NCI-H82 treated with DMSO at 0.1 percent for 48 hours (cell line): ENCODE measurements around the gene PREX1.

Experiments
- DNase-seq: peaks from one replicate; lab custom pipeline; 2025; ENCODE audit not compliant: unreplicated experiment; lab: John Stamatoyannopoulos, UW

PREX1 gene

DNA sequence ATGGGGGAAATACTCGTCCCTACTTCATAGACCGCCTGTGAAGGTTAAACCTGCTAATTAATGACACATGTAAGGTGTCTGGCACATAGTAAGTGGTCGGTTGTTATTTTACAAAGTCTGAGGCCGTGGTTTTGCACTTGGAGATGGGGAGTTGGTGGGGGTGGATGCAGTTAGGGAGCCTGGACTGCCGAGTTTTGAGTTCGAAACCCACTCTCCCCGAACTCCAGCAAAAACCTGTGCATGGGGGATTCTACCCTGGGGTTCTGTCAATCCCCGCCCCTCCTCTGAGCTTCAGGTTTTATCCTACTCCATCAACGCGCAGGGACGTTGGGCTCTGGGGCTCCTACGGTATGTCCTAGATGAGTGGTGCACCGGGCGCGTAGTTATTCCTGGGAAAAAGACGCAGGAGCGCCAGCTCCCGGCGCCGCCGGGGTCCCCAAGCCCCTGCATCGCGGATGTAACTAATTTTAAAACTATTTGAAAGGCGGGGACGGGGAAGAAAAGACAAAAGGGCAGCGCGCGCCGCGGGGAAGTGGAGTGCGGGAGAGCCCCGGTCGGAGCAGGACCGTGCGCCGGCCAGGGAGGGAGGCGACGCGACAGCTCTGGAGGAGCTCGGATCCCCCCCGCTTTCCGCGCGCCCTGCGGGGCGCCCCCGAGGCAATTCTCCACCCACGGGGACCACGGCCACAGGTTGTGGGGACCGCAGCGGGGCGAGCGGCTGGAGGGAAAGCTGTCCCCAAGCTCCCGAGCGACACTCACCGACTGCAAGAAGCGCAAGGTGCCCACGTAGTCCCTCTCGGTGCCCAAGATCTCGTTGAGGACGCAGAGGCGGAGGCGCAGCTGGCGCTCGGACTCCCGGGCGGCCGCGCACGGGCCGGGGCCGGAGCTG, 672 bp downstream of the PREX1 start:
- DNase-seq: no peak

GRCh38 chr20:48826480-48826879, 1.3 kb downstream of the PREX1 start:
- peak; percentile 55 for DNase-seq

GRCh38 chr20:48826069-48826468, 1.7 kb downstream of the PREX1 start:
- DNase-seq: peak; percentile 84

DNA sequence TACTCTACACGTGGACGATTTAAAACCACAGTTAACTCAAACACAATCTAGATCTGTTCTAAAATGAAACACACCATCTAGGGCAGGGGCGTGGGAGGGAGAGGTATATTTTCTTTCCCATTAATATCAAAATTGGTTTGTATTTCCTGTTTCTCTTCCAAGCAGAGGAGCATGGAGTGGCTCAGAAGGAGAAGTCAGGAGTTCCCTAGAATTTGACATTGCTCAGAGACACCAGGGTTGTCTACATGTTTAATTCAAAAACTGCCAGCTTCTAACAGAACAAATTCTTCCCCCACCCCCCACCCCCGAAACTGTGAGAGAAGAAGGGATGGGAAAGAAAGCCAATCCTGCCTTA, 2.3 kb downstream of the PREX1 start:
- DNase-seq: no peak

DNA sequence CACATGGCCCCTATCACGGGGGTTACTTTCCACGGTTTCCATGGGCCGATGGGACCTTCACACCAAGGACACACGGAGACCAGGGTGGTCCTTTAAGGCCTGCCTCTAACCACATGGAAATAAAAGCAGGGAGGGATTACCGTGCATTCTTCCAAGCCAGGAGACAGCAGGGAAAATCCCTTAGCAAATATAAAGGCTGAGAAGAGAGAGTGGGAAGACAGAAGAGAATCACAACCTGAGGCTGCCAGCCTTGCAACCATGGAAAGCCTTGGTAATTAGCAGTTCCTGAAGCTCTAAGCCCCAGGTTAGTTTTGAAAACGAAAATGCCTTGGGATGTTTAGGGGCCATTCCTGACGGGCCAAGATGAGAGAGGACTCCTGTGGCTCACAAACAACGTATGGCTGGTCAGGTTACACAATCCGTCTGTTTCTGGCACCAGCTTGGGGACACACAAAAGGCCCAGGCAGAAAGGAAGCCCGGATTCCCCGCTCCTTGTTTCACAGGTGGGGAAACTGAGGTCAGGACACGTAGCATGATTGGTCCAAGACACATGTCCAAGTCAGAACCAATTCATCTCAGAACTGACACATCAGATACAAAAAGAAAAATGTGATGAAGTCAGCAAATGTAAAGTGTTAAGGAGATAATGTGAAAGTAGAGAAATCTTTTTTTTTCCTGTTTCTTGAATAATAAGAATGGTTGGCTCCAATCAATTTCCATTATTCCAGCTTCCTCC, 2.8 kb downstream of the PREX1 start:
- DNase-seq: peak; percentile 33

DNA sequence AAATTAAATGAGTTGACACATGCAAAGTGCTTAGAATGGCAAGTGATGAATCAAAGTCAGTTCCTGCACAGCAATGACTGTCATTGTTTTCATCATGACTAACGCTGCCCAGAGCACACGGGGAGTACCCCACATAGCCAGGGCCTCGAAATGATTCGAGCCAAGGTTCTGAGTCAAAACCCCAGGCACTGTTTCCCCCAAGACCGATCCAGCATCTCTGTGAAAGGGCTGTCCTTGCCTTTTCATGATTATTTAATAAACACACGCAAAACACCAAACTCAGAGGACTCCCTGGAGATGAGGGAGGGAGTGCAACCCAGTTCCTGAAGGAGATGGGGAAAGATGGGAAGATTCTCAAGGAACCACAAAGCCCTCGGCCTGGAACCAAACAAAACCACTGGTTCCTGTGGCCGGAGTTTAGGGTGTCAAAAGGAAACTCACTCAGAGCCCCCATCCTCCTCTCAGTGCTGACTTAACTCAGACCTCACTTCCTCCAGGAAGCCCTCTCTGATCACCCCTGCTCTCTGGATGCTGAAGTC, 3.8 kb downstream of the PREX1 start:
- DNase-seq: no peak

GRCh38 chr20:48823476-48823875, 4.3 kb downstream of the PREX1 start:
- no peak for DNase-seq

DNA sequence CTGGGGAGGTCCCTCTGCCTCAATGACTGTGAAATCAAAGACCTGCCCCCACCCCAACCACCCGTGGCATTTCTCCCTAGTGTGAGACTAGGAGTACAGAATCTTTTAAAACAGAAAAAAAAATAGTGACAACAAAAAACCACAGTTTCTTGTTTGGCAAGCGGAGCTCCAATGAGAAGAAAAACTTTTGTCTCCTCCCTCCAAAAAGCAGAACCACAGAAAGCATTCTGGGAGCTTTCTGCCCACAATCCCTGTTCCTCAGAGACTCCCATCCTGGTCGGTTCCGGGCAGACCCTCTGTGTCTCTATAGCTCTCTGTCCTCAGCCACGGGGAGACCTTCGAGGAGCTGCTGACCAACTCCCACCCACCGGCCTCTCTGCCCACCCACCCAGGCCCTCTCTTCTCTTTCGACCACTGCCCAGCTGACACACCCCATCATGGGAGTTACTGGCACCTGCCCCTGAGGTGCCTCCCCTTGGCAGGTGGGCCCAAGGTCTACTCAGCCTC, 4.9 kb downstream of the PREX1 start:
- DNase-seq: no peak

- DNase-seq: no peak
Observed at GRCh38 chr20:48822178-48822577, 5.6 kb downstream of the PREX1 start.

- no peak for DNase-seq
Observed at GRCh38 chr20:48821261-48821920, 6.4 kb downstream of the PREX1 start.

- no peak for DNase-seq
Observed at GRCh38 chr20:48820649-48820973, 7.2 kb downstream of the PREX1 start.

GRCh38 chr20:48819821-48820648, 7.8 kb downstream of the PREX1 start:
- DNase-seq: no peak

- DNase-seq: no peak
Observed at GRCh38 chr20:48819089-48819488, 8.7 kb downstream of the PREX1 start.

DNA sequence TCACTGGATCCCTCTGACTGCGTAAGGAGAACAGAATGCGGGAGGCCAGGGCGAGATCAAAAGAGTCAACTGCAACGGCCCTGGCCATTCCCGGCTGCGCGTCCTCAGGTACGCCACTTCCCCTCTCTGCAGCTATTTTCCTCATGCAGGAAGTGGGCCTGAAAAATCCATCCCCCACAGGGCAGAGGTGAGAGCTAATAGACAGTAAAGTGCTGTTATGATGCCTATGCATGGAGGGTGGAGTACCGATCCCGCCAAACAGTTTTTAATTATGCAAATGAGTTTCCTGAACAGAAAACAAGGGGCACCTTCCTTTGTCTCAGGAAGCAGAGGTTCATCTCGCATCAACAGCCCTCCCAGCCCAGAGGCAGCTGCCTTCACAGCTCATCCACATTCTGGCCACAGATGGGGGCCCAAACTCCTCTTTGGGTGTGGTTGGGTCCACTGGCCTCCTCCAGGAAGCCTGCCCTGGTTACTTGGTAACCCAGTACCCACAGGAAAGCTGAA, 9.3 kb downstream of the PREX1 start:
- DNase-seq: no peak

GRCh38 chr20:48818031-48818370, 9.8 kb downstream of the PREX1 start:
- DNase-seq: no peak

DNA sequence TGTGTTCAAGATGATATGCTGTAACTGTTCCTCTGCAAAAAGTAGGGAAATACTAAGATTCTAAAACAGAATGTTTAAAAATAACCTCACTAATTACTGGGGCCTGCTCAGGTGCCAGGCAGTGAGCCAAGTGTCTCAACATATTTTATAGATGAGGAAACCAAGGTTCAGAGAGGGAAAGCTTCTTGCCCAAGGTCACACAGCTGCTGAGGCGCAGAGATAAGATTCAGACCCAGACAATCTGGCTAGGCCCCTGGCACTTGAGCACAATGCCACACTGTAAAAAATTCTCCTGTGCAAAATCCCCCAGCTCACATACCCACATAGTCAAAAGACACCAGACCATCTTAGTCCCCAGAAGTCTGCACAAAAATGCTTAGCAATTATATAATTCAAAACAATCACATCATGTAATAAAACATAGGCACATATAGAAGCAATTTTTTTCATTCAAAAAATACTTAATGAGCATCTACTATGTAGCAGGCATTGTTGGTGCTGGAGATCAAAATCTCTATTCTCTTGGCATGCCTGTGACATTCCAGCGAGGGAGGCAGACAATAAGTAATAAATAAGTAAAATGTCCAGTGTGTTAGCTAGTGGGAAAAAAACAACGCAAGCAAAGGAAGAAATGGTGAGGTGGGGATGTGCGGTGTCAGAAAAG, 10.3 kb downstream of the PREX1 start:
- DNase-seq: no peak

GRCh38 chr20:48816282-48817205, 11.3 kb downstream of the PREX1 start:
- no peak for DNase-seq

- no peak for DNase-seq
Observed at GRCh38 chr20:48815537-48815936, 12.3 kb downstream of the PREX1 start.

GRCh38 chr20:48814633-48815032, 13.2 kb downstream of the PREX1 start:
- DNase-seq: no peak
